Testis (tissue), 3 donors: ENCODE data around the gene DGAT2. TPM values are rescaled to one million over a fixed set of nuclear protein-coding genes. Genes with fewer than 3 reads are reported as not detected.

Experiments
- DNase-seq: peaks from one replicate; pipeline ENCODE4 v3.0.0-alpha.2; 2019
- H3K27ac ChIP-seq, 2 donors: fragments of 200-600 bp; sonication (generic); one replicate each; pipeline ENCODE4 v1.5.1; 2019
- H3K27me3 ChIP-seq: fragments of 200-600 bp; sonication (generic); one replicate; pipeline ENCODE4 v1.5.1; 2019
- H3K36me3 ChIP-seq: fragments of 200-600 bp; sonication (generic); one replicate; pipeline ENCODE4 v1.5.1; 2017; ENCODE audit warnings: low read depth; ENCODE audit errors: missing control alignments
- H3K4me1 ChIP-seq: fragments of 200-600 bp; sonication (generic); one replicate; pipeline ENCODE4 v1.5.1; 2019
- H3K4me3 ChIP-seq, 2 donors: fragments of 200-600 bp; sonication (generic); one replicate each; pipeline ENCODE4 v1.5.1; 2017 to 2019
- H3K9me3 ChIP-seq: fragments of 200-600 bp; sonication (generic); one replicate; pipeline ENCODE4 v1.5.1; 2017
- POLR2A ChIP-seq: fragments of 450-650 bp; IDR thresholded peaks from one replicate; pipeline ENCODE4 v1.6.1; 2017; ENCODE audit warnings: antibody characterized with exemption, mild to moderate bottlenecking, moderate library complexity
- WGBS, 2 donors: methylation state at CpG; one replicate each; pipeline ENCODE4 v1.1.5; 2018; 5-methylcytosine and 5-hydroxymethylcytosine counted together
- intact Hi-C: fragments of 100-400 bp; cut with DNase I; formaldehyde crosslinking; loops from one replicate; pipeline ENCODE4 v1.15.1; 2023; ENCODE audit warnings: low total_unique reads
- polyA plus RNA-seq: library from polyadenylated mRNA; stranded (reverse); fragments of 350-450 nt; fragmentation: Illumina TruSeq; extraction: RNeasy Lipid Tissue Mini Kit (QIAGEN cat#74804); gene quantifications from one replicate; pipeline ENCODE4 v1.2.3, GENCODE V29; 2014; ENCODE audit warnings: low read depth, low replicate concordance; ENCODE audit not compliant: insufficient read depth
- total RNA-seq, 2 donors: library from RNA; depleted of rRNA; stranded (reverse); fragments of >200 nt; gene quantifications; one replicate each; pipeline ENCODE4 v1.2.3, GENCODE V29; 2016
- TF ChIP-seq, protein P1 (sequence below), 3 experiments: fragments of 450-650 bp in 2 of 3; fragments of 200-600 bp in 1 of 3; sonication (generic) in 1 of 3; IDR thresholded peaks; one replicate each; pipeline ENCODE4 v1.5.1; 2016 to 2019; ENCODE audit warnings: antibody characterized with exemption in 3 of 3, mild to moderate bottlenecking in 2 of 3, moderate library complexity in 1 of 3

DGAT2 gene
- total and polyA plus RNA-seq, 3 donors from 2014 or later, result 40.9 to 77.6 (median 54.6) TPM

- whole genome bisulfite sequencing, 2 donors, result 48 to 54% methylated on average over 5 of the region's 5 CpGs
- DNase-seq, result no peak
- intact Hi-C loops, result no loop called here
- H3K4me1 ChIP-seq, result peaks cover 8% of the 10 kb centered on the region
- no peaks in the 10 kb centered on the region for H3K9me3 ChIP-seq
- H3K27me3 ChIP-seq, result no peaks in the 10 kb centered on the region
- H3K27ac ChIP-seq, result no peak overlapping the region
- H3K4me3 ChIP-seq, result peak overlapping the region in 1 of 2 donors; percentile 62
- no peak for TF ChIP-seq POLR2A
- TF ChIP-seq, protein P1, sequence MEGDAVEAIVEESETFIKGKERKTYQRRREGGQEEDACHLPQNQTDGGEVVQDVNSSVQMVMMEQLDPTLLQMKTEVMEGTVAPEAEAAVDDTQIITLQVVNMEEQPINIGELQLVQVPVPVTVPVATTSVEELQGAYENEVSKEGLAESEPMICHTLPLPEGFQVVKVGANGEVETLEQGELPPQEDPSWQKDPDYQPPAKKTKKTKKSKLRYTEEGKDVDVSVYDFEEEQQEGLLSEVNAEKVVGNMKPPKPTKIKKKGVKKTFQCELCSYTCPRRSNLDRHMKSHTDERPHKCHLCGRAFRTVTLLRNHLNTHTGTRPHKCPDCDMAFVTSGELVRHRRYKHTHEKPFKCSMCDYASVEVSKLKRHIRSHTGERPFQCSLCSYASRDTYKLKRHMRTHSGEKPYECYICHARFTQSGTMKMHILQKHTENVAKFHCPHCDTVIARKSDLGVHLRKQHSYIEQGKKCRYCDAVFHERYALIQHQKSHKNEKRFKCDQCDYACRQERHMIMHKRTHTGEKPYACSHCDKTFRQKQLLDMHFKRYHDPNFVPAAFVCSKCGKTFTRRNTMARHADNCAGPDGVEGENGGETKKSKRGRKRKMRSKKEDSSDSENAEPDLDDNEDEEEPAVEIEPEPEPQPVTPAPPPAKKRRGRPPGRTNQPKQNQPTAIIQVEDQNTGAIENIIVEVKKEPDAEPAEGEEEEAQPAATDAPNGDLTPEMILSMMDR (IDR thresholded peaks at IDR 0.05), result no peak
- no peaks in the 10 kb centered on the region for H3K36me3 ChIP-seq
Measured at GRCh38 chr11:75770102-75770501, 1.5 kb downstream of the DGAT2 start.

DNA sequence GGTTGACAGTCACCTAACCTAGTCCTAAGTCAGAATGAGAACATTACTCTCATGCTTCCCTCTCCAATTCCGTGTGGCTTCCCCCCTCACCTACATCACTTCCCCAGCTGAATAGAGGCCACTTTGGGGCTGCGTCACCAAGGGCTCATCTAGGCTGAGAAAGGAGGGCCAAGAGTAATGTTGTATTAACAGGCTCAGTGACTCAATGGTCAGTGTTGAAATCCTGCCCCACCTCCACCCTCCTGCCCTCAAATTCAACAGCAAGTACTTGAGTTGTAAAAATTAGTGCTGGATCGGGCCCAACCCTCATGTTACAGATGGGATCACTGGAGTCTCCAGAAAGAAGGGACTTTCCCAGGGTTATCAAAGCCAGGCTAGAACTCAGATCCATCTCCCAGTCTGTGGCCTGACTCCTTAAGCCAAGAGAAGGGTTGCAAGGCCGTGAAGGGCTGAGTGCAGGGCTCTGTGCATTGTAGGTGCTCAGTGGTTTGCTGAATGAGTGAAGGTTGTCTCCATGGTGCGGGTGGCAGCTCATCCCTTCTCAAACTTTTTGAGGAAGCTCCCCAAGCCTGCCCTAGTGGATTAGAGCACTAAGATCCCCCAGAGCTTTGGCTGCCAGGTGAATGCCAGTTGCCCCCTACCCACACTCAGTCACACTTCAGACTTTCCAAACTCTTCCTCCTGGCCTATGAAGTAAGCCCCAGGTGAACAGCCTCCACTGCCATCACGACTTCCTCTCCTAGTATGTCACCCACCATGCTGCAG, 3.2 kb downstream of the DGAT2 start:
- Histone ChIP-seq H3K9me3 (no peaks in the 10 kb centered on the region), H3K4me3 (no peak overlapping the region), H3K4me1 (peaks cover 8% of the 10 kb centered on the region), H3K36me3 (no peaks in the 10 kb centered on the region), H3K27ac (no peak overlapping the region), H3K27me3 (no peaks in the 10 kb centered on the region)
- intact Hi-C loops, result no loop called here
- no peak for DNase-seq
- no peak for TF ChIP-seq POLR2A
- TF ChIP-seq, protein P1 (IDR thresholded peaks at IDR 0.05), result no peak
- WGBS, 2 donors, result 87 to 93% methylated on average over 6 of the region's 6 CpGs

DNA sequence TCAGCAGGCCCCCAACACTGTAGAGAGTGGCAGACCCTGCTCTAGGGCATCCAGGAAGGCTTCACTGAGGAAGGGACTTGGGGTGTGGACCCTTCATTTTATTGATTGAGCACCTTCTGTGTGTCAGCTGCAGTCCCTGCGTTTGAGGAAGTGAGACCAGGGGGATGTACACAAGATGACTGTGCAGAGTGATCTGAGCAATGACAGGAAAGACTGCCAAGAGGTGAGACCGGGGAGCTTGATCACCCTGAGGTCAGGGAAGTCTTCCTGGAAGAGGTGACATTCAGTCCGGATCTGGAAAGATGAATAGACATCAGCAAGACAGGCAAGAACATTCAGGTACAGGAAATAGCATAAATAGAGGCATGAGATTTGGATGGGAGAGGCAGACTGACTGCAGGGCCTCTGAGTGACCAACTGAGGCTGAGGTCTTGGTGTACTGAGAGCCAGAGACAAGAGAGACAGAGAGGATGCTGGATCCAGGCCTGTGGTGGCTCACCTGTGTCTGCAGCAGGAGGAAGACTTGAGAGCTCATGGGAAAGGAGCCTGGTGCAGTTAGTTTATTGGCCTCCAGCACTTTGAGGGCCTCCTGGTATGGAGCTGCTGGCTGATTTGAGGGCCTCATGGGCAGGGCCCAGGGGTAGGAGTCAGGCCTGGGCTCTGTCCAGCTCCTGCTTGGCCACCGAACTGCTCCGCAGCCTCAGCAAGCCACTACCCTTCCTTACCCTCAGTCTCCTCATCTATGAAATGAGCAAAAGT, 5.2 kb downstream of the DGAT2 start:
- Histone ChIP-seq H3K4me3 (no peak overlapping the region), H3K27me3 (no peaks in the 10 kb centered on the region), H3K9me3 (no peaks in the 10 kb centered on the region), H3K36me3 (no peaks in the 10 kb centered on the region), H3K27ac (no peak overlapping the region), H3K4me1 (no peaks in the 10 kb centered on the region)
- 86 to 91% methylated on average over 4 to 5 of the region's 5 CpGs for WGBS, 2 donors
- TF ChIP-seq POLR2A, result no peak
- TF ChIP-seq, protein P1 (IDR thresholded peaks at IDR 0.05), result no peak
- intact Hi-C loops, result no loop called here
- DNase-seq, result no peak

DNA sequence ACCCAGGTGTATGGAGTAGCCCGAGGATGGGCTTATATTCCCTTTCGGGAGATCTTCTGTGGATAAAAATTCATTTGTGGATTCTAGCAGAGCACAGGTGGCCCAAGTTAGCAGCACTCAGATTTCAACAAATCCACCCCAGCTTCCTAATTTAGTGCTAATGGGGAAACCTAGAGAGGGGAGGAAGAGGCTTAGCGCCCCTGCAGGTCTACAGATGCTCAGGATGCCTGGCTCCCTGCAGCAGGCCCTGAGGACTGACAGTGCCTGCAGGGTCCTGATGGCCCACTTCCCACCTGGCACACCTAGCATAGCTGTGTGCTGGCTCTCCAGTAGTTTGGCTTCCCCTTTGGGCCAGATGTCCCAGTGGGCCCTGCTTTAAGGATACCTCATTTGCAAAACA, 6.5 kb downstream of the DGAT2 start:
- 87 to 100% methylated on average over 3 of the region's 3 CpGs for WGBS, 2 donors
- Histone ChIP-seq H3K36me3 (no peaks in the 10 kb centered on the region), H3K4me3 (no peak overlapping the region), H3K9me3 (no peaks in the 10 kb centered on the region), H3K27ac (no peak overlapping the region), H3K27me3 (no peaks in the 10 kb centered on the region), H3K4me1 (no peaks in the 10 kb centered on the region)
- intact Hi-C loops, result no loop called here
- TF ChIP-seq, protein P1 (IDR thresholded peaks at IDR 0.05), result no peak
- TF ChIP-seq POLR2A, result no peak
- no peak for DNase-seq
